CD1c-positive myeloid dendritic cell (primary cell): ENCODE measurements around the gene FGF22.

Experiments
- DNase-seq: peaks from one replicate; pipeline ENCODE4 v3.0.0-alpha.2; 2016; ENCODE audit errors: extremely low spot score

Gene FGF22

DNA sequence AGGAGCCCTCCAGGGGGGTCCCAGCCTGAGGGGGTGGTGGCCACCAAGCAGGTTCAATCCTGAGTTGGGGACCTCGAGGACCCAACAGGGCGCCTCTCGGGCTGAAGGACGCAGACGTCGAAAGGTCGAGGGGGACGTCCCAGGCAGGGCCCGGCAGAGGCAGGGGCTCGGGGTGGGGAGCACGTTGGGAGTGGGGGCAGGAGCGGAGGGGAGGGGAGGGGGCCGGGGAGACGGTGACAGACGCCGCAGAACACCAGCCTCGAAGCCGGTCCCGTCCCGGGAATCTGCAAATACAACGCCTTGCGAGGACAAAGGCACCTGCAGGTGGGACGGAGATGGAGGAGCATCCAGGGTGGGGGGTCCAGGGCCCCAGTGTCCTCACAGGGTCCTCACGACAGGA lies 4.1 kb downstream of the FGF22 start:
- no peak for DNase-seq

DNA sequence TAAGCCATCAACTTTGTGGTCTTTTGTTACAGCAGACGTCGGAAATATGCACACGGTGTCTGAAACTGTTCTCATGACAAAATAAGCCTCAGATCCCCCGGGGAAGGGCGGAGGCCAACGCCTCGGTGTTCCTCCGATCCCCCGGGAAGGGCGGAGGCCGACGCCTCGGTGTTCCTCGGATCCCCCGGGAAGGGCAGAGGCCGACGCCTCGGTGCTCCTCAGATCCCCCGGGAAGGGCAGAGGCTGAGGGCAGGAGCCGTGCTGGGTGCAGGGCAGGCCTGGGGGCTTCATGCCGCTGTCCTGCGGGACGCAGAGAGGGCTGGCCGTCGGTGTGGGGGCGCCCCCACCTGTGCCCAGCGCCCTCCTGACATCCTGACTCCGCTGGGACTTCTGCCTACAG lies 4.7 kb downstream of the FGF22 start:
- no peak for DNase-seq

DNA sequence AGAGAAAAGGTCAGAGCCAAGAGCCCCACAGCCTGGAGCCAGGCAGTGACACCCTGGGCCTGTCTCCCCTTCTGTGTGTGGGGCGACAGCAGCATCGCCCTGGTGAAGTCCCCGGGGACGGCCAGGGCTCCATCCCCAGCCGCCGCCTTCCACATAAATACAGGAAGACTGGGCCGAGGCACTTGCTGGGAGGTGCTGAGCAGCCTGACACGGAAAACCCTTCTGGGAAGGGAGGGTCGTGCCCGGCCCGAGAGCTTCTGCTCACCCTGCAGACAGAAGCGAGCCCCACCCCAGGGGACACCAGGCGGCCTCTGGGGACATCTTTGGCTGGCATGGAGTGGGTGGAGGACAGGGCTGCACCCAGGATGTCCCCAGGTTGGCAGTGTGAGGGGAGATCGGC lies 5.1 kb downstream of the FGF22 start:
- no peak for DNase-seq

DNA sequence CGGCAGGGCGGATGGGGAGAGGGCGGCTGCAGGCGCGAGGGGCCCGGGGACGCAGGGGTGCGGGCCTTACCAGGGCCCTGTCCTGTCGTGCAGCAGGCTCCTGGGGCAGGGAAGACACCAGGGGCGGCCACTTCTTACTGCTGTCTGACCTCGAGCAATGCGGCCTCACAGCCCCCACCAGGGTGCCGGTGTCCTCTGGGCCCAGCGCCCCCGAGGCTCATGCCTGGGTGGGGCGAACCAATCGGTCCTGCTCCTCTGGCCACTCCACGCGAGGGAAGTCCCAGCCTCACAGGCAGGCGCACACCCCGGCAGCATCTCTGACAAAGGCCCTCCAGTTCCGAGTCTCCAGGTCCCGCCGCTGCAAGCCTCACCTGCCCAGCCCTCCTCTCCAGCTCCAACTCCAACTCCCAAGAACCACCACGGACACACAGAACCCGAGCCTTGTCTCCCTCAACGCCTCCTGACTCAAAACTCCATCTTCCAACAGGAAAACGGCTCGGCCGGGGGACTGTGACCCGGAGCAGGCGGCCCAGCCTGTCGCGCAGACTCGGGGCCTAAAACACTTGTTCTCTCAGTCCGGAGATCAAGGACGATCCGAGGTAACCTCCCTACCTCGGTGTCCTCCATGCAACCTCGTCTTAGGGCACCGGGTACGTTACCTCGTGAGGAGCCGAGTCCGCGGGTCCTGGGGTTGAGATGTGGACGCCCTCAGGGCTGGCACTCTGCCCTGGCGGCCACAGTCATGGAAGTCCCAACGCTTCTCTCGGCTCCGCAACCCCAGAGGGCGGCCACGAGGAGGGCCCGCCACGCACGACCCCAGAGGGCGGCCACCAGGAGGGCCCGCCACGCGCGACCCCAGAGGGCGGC lies 6.5 kb downstream of the FGF22 start:
- no peak for DNase-seq

DNA sequence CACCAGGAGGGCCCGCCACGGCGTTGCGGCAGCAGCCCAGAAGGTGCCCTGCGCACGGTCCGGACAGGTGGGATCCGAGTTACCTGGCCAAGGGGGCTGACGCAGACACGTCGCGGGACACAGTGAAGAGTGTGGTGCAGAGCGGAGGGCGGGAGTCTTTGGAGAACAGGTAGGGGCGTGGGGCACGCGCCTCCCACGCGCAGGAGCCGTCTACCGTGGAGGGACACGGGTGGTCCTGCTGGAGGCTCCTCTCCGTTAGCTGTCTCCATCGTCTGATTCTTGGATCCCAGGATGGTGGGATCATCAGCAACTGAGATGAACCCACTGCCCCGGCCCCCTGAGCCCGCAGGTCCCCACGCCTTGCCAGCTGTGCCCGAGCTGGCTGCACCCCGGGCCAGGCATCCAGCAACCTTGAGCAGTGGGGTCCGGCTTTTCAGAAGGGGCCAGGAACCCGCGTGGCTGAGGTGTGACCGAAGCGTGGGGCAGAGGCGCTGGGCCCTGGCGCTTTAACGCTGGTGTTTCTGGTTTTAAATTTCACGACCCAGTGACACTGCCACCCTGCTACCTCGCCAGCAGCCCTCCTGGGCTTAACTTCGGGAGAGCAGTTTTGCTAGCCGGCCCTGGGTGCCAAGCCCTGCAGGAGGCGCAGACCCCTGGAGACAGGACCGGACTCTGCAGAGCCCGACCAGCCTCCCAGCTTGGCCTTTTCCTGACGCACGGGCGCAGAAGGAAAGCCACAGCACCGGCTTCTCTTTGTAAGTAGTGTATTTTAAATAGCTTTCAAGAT lies 7.3 kb downstream of the FGF22 start:
- DNase-seq = no peak

DNA sequence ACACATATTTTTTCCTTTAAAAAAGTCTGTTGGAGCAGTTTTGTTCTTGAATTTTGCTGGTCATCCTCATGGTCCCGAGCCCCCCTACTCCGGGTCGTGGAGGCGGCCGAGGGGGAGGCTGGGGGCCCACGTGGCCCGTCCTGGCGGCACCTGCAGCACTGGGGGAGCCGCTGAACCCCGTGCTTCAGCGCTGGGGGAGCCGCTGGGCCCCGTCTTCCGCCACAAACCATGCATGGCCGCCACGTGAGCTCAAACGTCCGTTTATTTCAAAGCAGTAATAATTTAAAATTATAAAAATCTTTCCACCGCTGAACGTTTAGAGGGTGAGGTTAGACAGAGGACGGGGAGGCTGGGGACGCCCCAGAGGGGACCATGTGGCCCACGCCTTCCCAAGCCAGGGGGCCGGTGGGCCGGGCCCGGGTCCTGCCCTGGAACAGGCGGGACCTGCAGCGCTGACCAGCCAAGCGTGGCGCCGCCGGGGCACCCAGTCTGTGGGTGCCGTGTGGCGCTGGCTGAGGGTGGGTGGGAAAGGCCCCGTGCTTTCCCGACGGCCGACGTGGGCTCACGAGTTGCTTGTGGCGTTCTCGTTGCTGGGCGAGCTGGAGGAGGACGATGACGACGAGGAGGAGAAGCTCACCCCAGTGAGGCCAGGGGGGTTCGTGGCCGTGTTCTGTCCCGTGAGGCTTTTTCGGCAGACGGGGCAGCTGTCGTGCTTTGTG lies 8.0 kb downstream of the FGF22 start:
- no peak for DNase-seq

DNA sequence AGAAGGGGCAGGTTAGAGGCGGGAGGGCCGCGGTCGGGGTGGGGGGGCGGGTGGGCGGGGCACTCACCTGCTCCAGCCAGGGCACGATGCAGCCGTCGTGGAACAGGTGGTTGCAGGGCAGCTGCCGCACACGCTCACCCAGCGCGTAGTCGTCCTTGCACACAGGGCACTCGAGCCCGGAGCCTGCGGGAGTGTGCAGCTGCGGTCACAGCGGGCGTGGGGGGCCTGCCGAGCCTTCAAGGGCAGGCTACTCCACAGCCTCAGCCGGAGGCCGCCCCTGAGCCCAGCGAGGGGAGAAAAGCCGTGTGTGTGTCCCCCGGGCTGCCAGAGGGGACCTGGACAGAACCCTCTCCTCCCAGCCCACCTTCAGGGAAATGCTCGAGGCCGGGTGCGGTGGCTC lies 8.6 kb downstream of the FGF22 start:
- DNase-seq = no peak

DNA sequence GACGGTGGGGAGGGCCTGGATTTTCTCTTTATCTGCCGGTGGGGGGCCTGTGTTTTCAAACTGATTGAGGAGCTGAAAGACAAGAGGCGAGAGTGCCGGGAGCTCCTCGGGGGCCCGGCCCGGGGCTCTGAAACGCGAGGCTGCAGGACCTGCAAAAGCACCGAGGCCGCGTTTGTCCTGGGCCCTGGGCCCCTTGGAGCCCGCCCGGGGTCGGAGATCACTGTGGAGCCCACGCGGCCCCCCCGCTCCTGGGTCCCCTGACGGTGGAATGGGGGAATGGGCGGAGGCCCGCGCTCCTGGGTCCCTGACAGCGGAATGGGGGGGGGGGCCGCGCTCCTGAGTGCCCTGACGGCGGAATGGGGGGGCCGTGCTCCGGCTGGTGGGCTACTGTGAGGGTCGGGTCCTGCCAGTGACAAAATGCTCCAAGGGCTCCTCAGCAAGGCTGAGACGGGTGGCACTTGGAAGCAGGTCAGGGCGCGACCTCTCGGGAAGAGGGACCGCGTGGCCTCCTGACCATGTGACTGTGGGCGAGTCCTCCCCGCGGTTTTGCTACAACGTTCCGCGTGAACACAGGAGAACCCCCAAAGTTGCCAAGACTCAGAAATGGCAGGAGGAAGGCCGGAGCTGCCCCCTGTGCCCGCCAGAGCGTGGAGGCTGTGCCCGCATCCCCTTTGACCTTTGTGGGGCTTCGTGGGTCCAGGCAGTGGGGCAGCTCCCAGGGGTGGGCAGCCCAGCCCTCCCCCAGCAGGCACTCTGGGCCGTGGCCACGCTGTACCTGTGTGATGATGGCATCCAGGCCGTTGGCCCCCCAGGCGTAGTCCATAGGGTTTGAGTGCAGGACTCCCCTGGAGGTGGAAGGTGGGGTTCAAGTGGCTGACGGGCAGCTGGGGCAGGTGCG lies 9.5 kb downstream of the FGF22 start:
- DNase-seq = no peak

DNA sequence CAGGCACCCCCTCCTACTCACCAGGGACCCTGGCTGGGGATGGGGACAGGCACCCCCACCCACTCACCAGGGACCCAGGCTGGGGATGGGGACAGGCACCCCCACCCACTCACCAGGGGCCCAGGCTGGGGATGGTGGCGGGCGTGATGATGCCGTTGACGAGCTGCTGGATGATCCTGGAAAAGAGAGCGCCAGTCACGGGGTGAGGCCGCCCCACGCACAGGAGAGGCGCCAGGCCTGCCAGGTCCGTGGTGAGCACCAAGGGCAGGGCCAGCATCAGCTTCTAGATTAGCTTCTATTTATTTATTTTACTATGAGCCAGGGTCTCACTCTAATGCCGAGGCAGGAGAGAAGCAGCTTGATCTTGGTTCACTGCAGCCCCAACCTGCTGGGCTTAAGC lies 10.4 kb downstream of the FGF22 start:
- DNase-seq = no peak

DNA sequence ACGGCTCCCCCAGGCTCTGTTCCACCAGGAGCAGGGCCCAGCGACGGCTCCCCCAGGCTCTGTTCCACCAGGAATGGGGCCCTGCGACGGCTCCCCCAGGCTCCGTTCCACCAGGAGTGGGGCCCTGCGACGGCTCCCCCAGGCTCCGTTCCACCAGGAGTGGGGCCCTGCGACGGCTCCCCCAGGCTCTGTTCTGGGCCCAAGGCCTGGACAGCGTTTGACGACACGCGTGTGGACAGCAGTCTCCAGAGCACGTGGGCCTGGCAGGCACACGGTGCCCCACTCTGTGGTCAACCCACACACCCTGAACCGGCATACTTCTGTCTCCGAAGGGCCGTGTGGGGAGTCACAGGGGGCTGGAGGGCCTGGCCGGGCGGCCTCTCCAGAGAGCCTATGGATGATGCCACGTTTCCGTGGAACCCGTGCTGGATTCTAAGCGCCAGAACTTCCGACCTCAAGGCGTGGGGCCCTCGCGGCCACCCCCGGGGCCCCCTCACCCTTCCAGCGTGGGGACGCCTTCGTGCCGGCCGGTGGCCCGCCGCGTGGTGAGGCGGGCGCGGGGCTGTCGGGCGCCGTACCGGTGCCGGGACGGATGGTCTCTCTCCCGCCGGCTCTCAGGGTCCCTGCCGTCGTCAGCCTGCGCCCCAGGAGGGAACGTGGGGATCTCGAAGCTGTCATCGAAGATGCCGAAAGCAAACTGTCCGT lies 11.6 kb downstream of the FGF22 start:
- no peak for DNase-seq

DNA sequence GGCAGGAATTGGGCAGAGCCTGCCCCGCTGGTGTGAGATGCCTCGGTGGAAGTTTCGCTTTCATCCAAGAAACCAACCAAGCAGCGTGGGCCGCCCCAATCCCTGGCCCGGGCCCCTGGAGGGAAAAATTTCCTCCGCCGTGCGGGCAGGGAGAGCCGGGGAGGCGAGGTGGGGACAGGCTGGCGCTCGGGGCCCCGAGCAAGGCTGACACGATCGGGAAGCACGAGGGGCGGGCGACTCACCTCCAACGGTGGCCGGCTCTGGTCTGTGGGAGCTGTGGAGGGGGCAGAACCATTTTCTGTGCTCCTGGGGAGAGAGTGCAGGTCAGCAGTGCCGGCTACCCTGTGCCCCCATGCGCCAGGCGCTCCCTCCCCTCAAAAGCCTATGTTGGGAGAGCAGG lies 12.3 kb downstream of the FGF22 start:
- DNase-seq = no peak

DNA sequence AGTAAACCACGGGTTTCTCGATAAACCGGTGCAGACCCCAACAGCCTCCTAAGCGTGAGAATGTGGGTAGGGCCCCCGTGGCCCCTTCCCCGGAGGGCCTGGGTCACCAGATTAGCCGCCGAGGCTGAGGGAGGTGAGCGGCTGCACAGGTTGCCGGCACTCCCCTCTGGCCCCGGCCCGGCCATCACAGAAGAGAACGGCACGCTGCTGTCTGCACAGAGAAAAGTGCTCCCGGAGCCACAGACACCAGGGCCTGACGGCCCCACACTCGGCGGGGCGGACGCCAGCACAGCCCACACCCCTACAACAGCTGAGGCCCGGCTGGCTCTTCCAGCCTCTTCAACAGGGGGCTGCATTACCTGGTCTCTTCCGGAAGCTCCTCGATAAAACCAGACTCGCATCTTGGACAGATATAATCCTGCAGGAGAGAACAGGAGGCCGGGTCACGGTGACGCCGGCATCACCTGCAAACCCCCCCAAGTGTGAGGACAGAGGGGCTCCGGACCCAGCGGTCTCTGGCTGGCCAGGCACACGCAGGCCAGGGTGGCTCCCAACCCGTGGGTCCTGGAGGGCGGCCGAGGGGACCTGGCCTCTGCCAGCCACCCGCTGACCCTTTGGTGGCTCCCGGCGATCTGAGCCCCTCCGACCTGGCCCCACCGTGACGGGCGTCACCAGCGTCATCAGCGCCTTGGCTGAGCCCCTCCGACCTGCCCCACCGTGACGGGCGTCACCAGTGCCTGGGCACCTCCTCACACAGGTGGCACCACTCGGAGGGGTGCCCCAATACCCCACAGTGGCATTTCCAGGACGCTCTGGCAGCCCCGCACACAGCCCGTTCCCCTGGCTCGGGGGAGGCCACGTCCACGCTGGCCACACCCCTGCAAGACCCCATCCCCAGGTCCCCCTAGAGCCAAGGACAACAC lies 13.0 kb downstream of the FGF22 start:
- no peak for DNase-seq

DNA sequence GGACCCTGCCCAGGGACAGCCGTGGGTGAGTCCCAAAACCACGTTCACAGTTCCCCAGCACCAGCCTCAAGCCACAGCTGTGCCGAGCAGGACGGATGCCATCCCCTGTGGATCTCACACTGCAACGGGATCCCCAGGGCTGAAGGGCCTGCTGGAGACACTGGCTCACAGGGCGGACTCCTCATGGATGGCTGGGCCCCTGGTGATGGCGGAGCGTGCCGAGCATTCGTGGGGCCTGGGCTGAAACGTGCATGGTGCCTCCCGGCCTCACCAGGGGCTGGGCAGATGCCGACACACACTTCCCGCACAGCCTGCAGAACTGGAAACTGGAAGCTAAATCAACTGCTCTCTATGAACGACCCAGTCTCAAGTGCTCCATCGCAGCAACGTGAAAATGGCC lies 13.7 kb downstream of the FGF22 start:
- DNase-seq = no peak

DNA sequence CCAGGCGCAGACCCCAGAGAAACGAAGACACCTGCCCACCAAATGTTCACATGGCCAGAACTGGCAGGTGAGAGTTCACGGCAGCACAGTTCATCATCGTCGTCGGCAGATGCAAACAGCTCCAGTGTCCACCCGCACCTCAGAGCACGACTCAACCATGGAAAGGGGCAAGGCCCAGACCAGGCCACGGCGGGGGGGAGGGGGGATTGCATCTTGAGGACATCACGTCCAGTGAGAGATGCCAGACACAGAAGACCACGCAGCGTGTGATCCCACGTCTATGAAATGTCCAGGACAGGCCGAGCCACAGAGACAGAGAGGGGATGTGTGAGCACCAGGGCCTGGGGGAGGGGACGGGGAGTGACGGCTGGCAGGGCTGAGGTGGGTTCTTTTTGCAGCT lies 16.0 kb downstream of the FGF22 start:
- no peak for DNase-seq

DNA sequence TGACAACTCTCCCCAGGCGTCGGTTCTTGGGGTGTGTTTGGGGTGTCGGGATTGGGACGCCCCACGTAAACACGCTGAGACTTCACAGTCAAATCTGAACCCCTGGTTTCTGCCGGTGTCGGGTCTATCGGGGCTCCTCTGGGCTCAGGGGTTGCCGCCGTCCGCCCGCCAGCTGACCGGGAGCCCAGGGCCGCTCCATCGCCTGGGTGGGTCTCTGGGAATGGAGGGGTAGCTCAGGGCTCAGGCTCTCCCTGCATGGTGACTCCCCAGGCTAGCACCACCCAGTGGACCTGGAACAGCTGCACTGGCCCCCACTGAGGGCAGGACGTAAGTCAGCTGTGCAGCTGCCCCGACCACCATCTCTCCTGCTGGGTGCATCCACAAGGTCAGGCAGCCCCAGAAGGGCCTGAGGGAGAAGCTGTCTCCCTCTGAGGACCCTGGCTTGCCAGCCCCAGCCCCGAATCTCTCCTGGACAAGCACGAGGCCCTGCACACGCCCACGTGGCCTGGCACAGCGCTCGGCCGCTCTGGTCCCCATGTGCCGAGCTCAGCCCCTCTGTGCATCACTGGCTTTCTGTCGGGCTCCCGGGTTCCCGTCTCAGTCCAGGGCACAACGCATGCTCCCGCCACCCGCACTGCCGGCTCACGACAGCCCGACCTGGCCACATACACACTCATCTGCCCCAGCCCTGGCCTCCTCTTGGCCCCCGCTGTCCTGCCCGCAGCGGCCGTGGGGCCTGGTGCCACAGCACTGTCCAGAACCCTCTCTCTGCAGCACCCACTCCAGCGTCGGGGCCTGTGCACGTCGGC lies 17.3 kb downstream of the FGF22 start:
- no peak for DNase-seq

DNA sequence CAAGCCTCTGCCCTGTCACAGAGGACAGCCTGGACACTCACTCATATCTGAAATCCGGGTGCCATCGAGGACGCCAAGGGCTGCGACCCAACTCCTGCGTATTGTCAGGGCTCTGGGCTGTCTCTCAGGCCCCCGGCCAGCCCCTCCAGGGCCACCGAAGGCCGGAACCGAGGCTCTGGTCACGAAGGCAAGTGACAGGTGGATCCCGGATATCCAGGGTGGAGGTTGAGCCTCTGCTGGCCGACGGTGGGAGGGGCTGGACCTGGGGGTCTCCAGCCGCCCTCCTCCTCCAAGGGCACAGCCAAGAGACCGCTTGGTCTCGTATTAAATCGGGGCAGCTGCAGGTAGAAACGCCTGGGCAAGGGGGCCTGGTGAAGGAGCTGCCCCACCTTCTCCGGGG lies 17.9 kb downstream of the FGF22 start:
- no peak for DNase-seq

DNA sequence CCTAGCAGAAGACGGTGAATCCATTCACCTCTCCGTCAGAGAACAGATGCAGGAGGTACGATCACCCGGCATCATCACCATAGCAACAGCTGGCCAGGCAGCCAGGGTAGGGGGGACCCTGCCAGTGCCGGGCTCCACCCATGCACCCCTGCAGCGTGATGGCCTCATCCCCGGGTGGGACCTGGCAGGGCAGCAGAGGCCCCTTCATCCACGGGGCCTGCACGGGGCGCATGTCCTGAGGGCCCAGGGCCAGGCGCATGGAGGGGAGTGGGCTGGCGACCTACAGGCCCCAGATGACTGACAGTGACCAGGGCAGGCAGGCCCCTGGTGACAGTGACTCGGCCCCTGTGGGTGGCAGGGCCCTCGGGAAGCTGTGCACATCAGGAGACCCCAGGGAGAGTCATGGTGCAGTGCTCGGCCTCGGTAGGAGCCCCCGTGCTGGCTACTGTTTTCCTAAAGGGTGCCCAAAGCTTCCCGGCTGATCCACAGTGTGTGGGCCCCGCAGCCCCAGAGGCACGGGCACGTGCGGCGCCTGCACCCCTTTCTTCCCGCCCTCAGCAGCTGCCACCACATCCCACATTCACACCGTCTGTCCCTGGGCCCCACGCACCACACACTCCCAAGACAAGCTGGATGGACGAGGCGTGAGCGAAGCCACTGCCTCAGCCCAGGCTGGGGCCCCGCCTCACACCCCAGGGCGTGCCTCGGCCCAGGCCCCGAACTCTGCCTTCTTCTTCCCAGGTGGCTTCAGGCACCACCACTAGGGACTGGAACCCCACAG lies 18.6 kb downstream of the FGF22 start:
- no peak for DNase-seq
